ENCODE data around the gene CLASRP. TPM values are rescaled to one million over a fixed set of nuclear protein-coding genes. Genes with fewer than 3 reads are reported as not detected.

Gene CLASRP
- total and polyA plus RNA-seq, 2 of the 8 experiments (the other 6 are each of a cell fraction or from before 2014, with no cell fraction given): 22.3 to 71.7 TPM

GRCh38 chr19:45086480-45086879 lies 47.6 kb downstream of the CLASRP start:
- H3K36me3 ChIP-seq (ENCODE audit: control insufficient read depth in 2 of 4, insufficient read depth in 4 of 4, low read length in 3 of 4): peaks cover 6 to 36% (median 8%) of the 10 kb centered on the region in 4 experiments; a peak in 5 of 8 replicates
- no peak overlapping the region for H3K4ac ChIP-seq (replicated peaks; ENCODE audit: insufficient read length, low read depth, low read length)
- H2AK5ac ChIP-seq (ENCODE audit: low read depth, low read length): no peak overlapping the region
- no peak overlapping the region for H2AFZ ChIP-seq (ENCODE audit: low read length)
- H3K18ac ChIP-seq (ENCODE audit: extremely low read depth, low read length): no peak overlapping the region
- peaks cover 12% of the 10 kb centered on the region for H3K79me1 ChIP-seq (ENCODE audit: low read depth, low read length)
- no peak overlapping the region for H3K14ac ChIP-seq (ENCODE audit: insufficient read length)
- H3K27ac ChIP-seq (ENCODE audit: low read depth, low read length): no peak overlapping the region
- no peak overlapping the region for H3K56ac ChIP-seq (replicated peaks; ENCODE audit: insufficient read length, low read depth, low read length)
- no peak overlapping the region for H4K5ac ChIP-seq (ENCODE audit: insufficient read length, low read depth, low read length)
- 95% methylated on average over 4 of the region's 4 CpGs; no CpG with 5 or more reads in 1 of the 2 experiments for WGBS, 2 experiments (ENCODE audit: extremely low coverage in 1 of 2, insufficient coverage in 1 of 2, insufficient read length in 1 of 2, insufficient replicate concordance in 2 of 2, low coverage in 1 of 2, low lambda C conversion rate in 2 of 2, missing lambda C conversion rate in 1 of 2)
- no peak overlapping the region for H3K4me3 ChIP-seq (ENCODE audit: extremely low read depth in 1 of 4, insufficient read depth in 2 of 4, low read depth in 3 of 4, low read length in 4 of 4)
- peaks cover 5 to 39% of the 10 kb centered on the region in 2 experiments for H3K79me2 ChIP-seq (ENCODE audit: control insufficient read depth in 1 of 2, insufficient read depth in 2 of 2, low read length in 2 of 2)
- H4K8ac ChIP-seq (ENCODE audit: extremely low read depth, insufficient read depth, low read length): no peak overlapping the region
- H2BK12ac ChIP-seq (ENCODE audit: low read depth, low read length): no peak overlapping the region
- no peaks in the 10 kb centered on the region for H3K27me3 ChIP-seq (replicated peaks in 1 of 4; ENCODE audit: control insufficient read depth in 3 of 4, extremely low read depth in 1 of 4, insufficient read depth in 3 of 4, low read length in 3 of 4)
- TF ChIP-seq SP1 (IDR thresholded peaks at IDR 0.05; ENCODE audit: low read depth, low read length): no peak
- no peak for TF ChIP-seq SUZ12 (IDR thresholded peaks at IDR 0.05; ENCODE audit: low read length)
- no peak for TF ChIP-seq BCL11A (IDR thresholded peaks at IDR 0.05; ENCODE audit: low read depth in 2 of 2, low read length in 2 of 2)
- TF ChIP-seq SRF (IDR thresholded peaks at IDR 0.05; ENCODE audit: low read depth, low read length): no peak
- TF ChIP-seq RXRA (IDR thresholded peaks at IDR 0.05; ENCODE audit: insufficient read depth, low read depth, low read length): no peak
- no peak for TF ChIP-seq TEAD4 (IDR thresholded peaks at IDR 0.05; ENCODE audit: low read depth, low read length)
- no peak for TF ChIP-seq MAX (IDR thresholded peaks at IDR 0.05)
- TF ChIP-seq TBP (IDR thresholded peaks at IDR 0.05; ENCODE audit: low read depth, low read length): no peak
- no peak for TF ChIP-seq HDAC6 (IDR thresholded peaks at IDR 0.05; ENCODE audit: low read depth, low read length)
- no peak for TF ChIP-seq ASH2L (IDR thresholded peaks at IDR 0.05; ENCODE audit: low read length)
- TF ChIP-seq TAF1 (IDR thresholded peaks at IDR 0.05; ENCODE audit: low read depth, low read length): no peak
- H2BK15ac ChIP-seq (ENCODE audit: low read length): no peak overlapping the region
- ChIA-PET CTCF (ENCODE audit: partially characterized antibody) (interaction anchor here (2.7 kb wide), 1 partner anchor 39 kb away, joined by 13 read pairs; no protein-coding TSS in a partner anchor), POLR2A (ENCODE audit: partially characterized antibody) (interaction anchor here (1.0 to 1.7 kb wide), 7 partner anchors 8 to 50 kb away, joined by 3 to 5 read pairs (median 3); partner anchors contain the start of genes GEMIN7 and ZNF296)
- DNase-seq (ENCODE audit: low read depth in 1 of 2, low spot score in 2 of 2) (no peak), FAIRE-seq (no peak)
- H3K4me1 ChIP-seq (replicated peaks in 1 of 4; ENCODE audit: control insufficient read depth in 3 of 4, insufficient read depth in 4 of 4, low read length in 3 of 4): peaks cover 2 to 15% (median 7%) of the 10 kb centered on the region in 4 experiments; a peak in 6 of 7 replicates
- H3K23me2 ChIP-seq (ENCODE audit: low read depth, low read length): peaks cover 6% of the 10 kb centered on the region
- no peak overlapping the region for H3K9ac ChIP-seq (replicated peaks in 1 of 4; ENCODE audit: extremely low read depth in 1 of 4, low read depth in 3 of 4, low read length in 3 of 4)
- H2BK120ac ChIP-seq (replicated peaks; ENCODE audit: low read depth, low read length): no peak overlapping the region
- no peak overlapping the region for H2BK5ac ChIP-seq (ENCODE audit: low read depth, low read length)
- H2BK20ac ChIP-seq (ENCODE audit: low read length): no peak overlapping the region
- H4K91ac ChIP-seq (replicated peaks; ENCODE audit: insufficient read length, low read length): no peak overlapping the region
- no peak overlapping the region for H3K4me2 ChIP-seq (ENCODE audit: insufficient read depth in 1 of 2, low read depth in 2 of 2, low read length in 2 of 2)
- no peaks in the 10 kb centered on the region for H3K9me3 ChIP-seq (ENCODE audit: insufficient read depth in 2 of 2, low read depth in 1 of 2, low read length in 1 of 2)
- H4K20me1 ChIP-seq (replicated peaks in 1 of 2; ENCODE audit: control insufficient read depth in 1 of 2, insufficient read depth in 2 of 2, low read length in 2 of 2): peaks cover 2 to 5% of the 10 kb centered on the region in 2 experiments
- no peak overlapping the region for H3K23ac ChIP-seq (ENCODE audit: insufficient read length)

Measured in H1 (cell line).